GM21423 (cell line): ENCODE results near the gene METTL25.
"Not testable (repeated sequence)": the region's sequence is repeated elsewhere in the genome, so short reads cannot be mapped to it uniquely, and the experiment has no call there.

Source experiments
- ATAC-seq: cut with Tn5 transposase; IDR thresholded peaks from one replicate; pipeline ENCODE4 v1.9.1; 2021; ENCODE audit warnings: mild to moderate bottlenecking, moderate library complexity; ENCODE audit not compliant: unreplicated experiment

The METTL25 gene, protein sequence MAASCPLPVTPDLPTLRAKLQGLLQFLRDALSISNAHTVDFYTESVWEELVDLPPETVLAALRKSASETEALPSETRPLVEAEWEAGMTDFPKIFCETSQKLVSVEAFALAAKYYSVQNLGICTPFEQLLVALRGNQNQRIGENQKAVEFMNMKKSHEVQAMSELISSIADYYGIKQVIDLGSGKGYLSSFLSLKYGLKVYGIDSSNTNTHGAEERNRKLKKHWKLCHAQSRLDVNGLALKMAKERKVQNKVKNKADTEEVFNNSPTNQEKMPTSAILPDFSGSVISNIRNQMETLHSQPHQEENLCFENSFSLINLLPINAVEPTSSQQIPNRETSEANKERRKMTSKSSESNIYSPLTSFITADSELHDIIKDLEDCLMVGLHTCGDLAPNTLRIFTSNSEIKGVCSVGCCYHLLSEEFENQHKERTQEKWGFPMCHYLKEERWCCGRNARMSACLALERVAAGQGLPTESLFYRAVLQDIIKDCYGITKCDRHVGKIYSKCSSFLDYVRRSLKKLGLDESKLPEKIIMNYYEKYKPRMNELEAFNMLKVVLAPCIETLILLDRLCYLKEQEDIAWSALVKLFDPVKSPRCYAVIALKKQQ

DNA sequence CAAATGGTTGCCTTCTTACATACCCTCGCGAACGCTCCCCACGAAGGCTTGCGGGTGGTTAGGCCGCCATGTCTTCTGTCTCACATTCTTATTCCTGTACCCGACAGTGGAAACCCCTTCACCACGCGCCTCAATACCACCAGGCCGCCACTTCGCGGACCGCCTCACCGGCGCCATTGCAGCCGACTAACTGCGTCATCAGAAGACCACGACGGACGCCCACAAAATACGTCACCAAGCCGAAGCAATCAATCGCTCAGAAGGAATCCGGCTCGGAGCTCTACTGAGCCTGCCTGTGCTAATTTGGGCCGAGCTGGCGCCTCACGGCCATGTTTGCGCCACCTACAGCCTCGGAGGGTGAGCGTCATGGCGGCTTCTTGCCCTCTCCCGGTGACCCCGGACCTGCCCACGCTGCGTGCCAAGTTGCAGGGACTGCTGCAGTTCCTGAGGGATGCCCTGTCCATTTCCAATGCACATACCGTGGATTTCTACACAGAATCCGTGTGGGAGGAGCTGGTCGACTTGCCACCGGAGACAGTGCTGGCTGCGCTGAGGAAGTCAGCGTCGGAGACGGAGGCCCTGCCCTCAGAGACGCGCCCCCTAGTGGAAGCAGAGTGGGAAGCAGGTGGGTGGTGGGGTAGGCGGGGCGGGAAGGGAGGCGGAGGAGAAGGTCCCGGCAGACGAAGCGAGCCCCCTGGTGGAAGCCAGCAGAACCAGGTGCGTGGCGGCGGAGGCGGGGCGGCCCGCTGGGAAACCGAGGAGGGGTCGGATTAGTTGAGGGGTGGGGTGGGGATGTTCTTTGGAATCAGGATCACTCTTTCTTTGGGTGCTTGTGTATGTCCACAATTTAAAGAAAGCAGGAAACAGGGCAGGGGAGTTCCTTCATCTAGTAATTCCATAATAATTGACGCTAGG, at the start of gene METTL25, which contains the start of gene CCDC59:
TSS of gene METTL25 (plus strand) at position 330 of the 915 bp plus-strand sequence. CDS start at position 367, 37 bp downstream.
TSS of gene CCDC59 (minus strand) at position 188 of the 915 bp plus-strand sequence. CDS start at position 177, 11 bp downstream.
- ATAC-seq: peak; percentile 92

DNA sequence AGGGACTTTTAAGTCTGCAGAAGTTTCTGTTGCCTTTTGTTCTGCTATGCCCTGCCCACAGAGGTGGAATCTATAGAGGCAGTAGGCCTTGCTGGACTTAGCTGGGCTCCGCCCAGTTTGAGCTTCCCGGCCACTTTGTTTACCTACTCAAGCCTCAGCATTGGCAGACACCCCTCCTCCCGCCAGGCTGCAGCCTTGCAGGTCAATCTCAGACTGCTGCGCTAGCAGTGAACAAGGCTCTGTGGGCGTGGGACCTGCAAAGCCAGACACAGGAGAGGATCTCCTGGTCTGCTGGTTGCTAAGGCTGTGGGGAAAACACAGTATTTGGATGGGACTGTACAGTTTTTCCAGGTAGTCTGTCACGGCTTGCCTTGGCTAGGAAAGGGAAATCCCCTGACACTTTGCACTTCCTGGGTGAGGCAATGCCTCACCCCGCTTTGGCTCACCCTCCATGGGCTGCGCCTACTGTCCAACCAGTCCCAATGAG, 43.9 kb upstream of the METTL25 start:
- no peak for ATAC-seq

DNA sequence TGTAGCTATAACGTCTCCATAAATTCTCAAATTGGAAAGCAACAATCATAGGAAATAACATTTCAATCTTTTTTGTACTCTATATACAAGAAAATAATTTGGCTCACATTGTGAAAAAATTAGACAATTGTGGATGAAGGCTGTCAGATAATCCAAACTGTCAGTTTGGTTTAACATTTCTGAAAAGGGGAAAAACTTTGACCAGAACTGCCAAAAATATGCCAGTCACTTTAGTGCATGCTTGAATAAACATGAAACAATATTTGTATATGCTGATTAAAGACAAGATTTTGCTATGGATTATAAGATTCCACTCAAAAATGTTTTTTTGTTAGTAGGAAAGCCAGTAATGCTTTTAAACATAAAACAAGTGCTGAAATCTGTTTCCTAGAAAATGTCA, 39.1 kb upstream of the METTL25 start:
- no peak for ATAC-seq

DNA sequence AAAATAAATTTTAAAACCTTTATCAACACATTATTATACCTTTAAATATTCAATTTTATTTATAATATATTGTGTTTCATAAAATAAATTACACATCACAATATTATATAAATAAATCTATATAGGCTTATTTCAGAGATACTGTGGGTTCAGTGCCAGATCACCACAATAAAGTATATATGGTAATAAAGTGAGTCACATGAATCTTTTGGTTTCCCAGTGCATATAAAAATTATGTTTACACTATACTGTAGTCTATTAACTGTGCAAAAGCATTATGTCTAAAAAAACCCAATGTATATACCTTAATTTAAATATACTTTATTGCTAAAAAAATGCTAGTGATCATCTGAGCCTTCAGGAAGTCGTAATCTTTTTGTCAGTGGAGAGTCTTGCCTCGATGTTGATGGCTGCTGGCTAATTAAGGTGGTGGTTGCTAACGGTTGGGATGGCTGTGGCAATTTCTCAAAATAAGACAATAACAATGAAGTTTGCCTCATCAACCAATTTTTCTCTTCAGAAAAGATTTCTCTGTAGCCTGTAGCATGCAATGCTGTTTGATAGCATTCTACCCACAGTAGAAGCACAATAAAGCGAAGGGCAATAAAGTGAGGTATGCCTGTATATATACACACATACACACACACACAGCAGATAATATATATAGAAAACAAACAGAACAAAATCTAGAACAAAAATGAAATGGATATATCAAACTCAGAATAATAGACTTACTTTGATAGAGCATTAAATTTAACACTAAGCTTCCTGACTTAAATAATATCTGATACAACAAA, 32.6 kb upstream of the METTL25 start:
- no peak for ATAC-seq

DNA sequence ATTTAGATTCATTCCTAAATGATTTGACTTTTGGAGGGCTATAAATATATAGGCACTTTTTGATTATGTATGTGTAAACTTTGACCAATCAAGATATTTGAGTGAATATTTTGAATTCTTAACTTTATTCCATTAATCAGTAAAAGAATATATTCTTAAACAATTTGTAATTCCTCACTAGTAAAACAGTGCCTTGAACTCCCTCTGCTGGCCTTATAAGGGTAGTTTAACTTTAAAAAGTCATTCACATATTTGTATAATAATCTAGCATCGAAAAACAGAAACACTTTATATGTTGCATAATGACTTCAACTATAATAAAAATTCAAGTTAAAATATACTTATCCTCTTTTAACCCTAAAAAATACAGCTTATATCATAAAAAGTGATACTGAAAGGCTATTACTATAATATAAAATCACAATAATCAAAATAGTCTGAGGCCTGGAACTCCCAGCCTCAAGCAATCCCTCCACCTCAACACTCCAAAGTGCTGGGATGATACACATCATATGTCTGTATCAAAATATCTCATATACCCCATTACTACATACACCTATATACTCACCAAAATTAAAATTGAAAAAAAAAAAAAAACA, 31.3 kb upstream of the METTL25 start:
- no peak for ATAC-seq

DNA sequence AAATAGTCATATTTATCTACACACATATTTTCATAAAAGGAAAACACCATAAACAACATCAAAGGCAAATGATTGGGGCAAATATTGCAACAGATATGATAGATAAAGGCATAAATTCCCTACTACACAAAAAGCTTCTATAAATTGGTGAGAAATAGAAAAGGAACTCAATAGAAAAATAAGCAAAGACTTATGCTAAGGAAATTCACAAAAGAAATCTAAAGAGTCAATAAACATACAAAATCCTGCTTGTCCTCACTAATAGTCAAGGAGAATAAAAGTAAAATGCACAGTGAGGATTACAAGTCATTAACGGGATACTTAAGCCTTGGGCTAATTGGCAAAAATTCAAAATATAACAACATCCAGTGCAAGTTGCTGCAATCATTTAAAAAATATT, 30.5 kb upstream of the METTL25 start:
- no peak for ATAC-seq

DNA sequence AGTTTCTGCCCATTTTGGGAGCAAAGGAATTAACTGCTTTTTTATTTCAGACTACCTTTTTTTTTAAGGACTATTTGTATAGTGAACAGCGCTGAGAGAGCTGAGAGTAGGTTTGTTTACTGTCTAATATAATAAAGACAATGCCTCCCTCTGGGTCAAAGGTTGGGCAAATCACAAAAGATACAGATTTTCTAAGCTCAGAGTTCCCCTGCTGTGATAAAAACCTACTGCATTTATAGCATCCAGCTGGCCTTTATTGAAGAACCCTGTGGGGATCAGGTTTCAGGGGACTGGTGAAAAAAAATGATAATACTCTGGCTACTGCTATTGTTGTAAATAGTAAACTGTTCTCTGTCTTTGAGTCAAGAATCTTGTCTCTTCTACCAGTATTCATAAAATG, 28.8 kb upstream of the METTL25 start:
- no peak for ATAC-seq

DNA sequence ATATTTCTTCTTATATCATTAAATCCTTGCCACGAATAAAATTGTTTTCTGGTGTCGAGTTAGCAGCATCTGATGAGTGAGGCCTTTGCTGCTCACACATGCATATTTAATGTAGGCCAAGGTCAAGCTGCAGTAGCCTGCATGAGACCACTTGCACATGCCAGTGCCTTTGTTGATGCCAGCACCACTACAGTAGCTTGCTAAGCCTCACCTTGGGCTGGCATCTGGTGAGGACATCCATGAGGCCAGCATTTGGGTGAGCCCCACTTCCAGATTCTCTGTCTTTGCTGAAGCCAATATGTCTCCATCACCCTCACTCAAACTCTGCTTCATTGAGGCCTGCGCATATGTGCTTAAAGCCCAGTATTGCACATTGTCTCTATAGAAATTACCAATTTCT, 8.2 kb upstream of the METTL25 start:
- no peak for ATAC-seq

DNA sequence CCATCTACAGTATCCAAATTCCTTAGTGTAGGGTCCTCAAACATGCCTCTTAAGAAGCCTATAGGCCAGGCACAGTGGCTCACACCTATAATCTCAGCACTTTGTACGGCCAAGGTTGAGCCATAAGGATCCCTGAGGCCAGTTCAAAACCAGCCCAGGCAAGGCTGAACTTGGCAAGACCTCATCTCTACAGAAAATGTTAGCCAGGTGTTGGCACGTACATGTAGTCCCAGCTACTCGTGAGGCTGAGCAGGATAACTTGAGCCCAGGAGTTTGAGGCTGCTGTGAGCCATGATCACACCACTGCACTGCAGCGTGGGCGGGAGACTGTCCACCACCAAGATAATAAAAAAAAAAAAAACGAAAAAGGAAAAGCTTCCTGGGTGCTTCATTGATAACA, 6.9 kb upstream of the METTL25 start:
- no peak for ATAC-seq

DNA sequence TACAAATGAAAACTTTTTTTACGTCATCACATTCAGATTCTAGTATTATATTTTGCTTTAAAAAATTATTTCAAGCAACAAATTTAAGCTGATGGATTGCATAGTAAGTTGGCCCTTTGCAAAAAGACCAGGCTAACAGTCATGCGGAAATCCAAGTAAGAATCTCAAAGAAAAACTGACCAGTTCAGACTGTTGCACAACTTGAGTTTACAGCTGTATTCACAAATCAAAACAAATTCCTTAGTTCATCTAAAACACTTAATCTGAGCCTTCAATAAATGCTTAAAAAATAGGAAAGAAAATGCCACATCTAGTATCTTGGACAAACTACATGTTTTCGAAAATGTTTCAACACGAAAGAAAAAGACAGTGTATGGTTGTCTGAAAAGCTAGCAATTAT, 989 bp upstream of the METTL25 start:
- ATAC-seq: no peak

DNA sequence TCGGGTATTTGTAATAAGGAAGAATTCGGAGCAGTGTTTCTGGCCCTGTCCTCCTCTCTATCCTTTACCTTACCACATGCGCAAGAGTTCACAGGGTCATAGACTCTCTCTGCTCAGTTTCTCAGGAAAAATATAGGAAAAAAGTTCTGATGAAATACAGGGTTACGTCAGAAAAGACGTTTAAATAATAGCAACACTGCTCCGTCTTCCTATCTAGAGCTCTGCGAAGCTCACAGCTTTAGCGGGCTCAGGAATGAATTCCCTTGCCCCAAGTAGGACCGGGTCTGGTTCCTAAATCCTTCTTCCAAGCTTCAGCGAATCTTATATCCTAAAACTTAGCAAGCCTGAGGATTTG, 507 bp upstream of the METTL25 start:
- ATAC-seq: no peak

DNA sequence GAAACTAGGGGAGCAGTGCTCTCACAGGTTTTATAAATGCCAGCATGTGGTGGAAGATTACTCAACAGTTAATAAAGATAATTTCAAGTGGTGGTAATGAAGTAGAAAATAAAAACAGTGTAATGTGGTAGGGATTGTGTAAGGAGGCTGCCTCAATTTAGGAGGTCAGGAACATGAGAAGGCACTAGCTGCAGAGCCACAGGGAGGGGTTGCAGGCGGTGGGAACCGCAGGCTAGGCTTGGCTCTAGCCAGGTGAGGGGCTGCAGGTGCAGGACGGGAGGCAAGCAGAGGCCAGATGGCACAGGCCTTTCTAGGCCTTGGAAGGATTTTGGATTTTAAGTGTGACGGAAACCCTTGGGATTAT, 768 bp downstream of the METTL25 start:
- ATAC-seq: peak; percentile 24

DNA sequence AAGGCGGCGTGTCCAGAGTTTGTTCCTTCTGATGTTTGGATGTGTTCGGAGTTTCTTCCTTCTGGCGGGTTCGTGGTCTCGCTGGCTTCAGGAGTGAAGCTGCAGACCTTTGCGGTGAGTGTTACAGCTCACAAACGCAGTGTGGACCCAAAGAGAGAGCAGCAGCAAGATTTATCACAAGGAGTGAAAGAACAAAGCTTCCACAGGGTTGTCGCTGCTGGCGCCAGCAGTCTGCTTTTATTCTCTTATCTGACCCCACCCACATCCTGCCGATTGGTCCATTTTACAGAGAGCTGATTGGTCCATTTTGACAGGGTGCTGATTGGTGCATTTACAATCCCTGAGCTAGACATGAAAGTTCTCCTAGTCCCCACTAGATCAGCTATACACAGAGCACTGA, 2.5 kb downstream of the METTL25 start:
- not testable (repeated sequence) for ATAC-seq

DNA sequence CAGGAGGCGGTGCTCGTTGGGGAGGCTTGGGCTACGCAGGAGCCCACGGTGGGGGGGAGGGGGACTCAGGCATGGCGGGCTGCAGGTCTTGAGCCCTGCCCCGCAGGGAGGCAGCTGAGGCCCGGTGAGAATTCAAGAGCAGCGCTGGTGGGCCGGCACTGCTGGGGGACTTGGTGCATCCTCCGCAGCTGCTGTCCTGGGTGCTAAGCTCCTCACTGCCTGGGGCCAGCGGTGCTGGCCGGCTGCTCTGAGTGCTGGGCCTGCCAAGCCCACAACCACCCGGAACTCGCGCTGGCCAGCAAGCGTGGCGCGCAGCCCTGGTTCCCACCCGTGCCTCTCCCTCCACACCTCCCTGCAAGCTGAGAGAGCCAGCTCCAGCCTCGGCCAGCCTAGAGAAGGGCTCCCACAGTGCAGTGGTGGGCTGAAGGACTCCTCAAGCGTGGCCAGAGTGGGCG, 3.2 kb downstream of the METTL25 start:
- ATAC-seq: no peak

DNA sequence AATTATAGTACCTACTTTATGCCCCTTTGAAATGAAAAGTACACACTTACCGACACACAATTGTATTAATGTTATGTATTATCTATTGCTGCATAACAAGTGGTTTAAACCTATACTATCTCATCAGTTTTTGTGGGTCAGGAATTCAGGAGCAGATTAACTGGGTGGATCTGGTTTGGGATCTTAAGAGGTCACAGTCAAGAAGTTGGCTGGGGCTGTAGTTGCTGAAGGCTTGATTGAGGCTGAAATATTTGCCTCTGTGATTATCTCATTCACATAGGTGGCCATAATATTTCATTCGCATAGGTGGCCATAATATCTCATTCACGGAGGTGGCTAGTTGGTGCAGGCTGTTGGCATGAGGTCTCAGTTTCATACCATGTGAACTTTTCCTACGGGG, 5.7 kb downstream of the METTL25 start:
- ATAC-seq: no peak

DNA sequence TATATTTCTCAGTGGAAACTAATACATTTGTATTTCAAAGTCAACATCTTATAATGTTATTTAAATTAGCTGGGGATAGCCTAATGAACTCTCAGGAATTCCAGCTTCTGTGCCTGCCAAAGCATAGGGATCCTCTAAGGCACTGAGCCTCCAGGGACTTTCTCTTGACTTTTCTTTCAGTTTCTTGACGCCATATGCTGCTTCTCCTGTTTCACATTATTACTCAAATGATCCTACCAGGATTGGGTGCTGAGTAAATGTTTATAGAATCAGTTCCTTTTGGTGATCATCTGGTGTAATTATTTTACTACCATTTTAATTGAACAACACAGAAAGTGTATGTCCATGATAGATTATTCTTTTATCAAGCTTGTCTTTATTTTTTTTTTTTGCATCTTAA, 7.9 kb downstream of the METTL25 start:
- ATAC-seq: no peak

DNA sequence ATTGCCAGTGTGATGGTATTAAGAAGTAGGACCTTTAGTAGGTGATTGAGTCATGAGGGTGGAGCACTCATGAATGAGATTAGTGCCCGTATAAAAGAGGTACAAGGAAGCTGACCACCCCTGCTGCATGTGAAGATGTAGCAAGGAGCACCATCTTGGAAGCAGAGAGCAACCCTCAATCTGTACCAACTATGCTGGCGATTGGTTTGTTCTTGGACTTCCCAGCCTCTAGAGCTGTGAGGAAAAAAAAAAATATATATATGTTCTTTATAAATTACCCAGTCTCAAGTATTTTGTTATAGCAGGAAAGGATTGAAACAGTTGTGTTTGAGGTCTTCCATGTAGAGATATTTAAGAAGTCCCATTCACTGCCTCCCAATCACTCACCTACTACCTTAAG, 16.9 kb downstream of the METTL25 start:
- ATAC-seq: no peak

DNA sequence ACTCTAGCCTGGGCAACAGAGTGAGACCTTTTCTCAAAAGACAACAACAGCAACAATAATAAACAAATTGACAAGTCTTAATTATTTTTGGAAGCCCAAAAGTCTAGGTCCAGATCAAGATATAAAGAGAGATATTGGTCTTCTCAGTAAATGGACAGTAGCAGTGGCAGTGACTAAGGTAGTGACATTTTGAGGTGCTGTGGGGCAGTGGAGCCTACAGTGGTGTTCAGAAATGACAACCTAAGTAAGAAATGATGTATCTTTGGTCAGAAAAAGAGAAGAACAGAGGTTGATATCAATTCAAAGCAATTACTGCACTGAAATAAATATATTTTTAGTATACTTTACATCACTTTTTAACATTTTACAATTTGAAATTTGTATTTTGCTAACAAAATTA, 20.7 kb downstream of the METTL25 start:
- ATAC-seq: no peak

DNA sequence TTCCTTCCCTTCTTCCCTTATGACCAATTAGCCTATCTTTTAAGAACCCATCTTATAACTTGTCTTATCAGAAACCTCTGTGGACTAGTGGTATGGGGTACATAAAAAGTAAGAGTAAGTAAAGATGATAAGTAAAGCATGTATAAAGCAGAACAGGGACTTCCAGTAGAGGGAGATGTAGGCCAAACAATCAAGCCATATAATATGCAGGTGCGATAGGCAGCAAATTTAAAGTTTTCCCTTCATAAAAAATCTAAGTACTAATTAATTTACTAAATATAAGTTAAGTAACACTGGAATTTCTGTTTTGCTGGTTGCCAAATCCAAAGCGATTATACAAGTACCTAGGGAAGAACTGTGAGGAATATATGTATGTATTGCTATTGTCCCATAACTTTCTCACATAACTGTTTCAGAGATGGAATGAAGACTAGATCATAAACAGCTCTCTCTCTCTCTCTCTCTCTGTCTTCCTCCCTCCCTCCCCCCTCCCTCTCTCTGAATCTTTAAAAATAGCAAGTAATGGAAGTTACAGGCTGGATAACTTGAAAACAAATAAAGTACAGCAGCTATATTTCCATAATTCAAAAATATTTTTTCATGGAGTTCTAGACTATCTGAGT, 25.7 kb downstream of the METTL25 start:
- ATAC-seq: no peak

DNA sequence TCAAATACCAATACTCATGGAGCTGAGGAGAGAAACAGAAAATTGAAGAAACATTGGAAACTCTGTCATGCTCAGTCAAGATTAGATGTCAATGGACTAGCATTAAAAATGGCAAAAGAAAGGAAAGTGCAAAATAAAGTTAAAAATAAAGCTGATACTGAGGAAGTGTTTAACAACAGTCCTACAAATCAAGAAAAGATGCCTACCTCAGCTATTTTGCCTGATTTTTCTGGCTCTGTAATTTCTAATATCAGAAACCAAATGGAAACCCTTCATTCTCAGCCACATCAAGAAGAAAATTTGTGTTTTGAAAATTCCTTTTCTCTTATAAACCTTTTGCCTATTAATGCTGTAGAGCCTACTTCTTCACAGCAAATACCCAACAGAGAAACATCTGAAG, 40.5 kb downstream of the METTL25 start:
- ATAC-seq: no peak
